Stimulated activated naive CD8-positive, alpha-beta T cell treated with anti-CD3 and anti-CD28 coated beads, Interleukin-15, amount 100 ng/mL, for 72 hours (primary cell): Measurements from ENCODE around the gene RAB6B.

Source experiments
- ATAC-seq: fragments of 150-1000 bp; cut with Tn5 transposase; 2 replicates; pipeline ENCODE4 v1.10.0; 2021; ENCODE audit warnings: mild to moderate bottlenecking, moderate library complexity
- DNase-seq, 2 donors: peaks; one replicate each; pipeline ENCODE4 v3.0.0; 2021 to 2022
- H3K27ac Mint-ChIP-seq, 2 donors: one replicate each; pipeline ENCODE4 v1.8.0; 2022; ENCODE audit warnings: mild to moderate bottlenecking in 2 of 2, mixed read lengths in 2 of 2, moderate library complexity in 2 of 2
- H3K27me3 Mint-ChIP-seq: one replicate; pipeline ENCODE4 v1.8.0; 2022; ENCODE audit warnings: mixed read lengths
- H3K4me1 Mint-ChIP-seq: one replicate; pipeline ENCODE4 v1.8.0; 2022; ENCODE audit warnings: mild to moderate bottlenecking, mixed read lengths
- H3K4me3 Mint-ChIP-seq, 2 donors: one replicate each; pipeline ENCODE4 v1.8.0; 2022; ENCODE audit warnings: mild to moderate bottlenecking in 2 of 2, mixed read lengths in 2 of 2, moderate library complexity in 1 of 2
- H3K9me3 Mint-ChIP-seq, 2 donors: one replicate each; pipeline ENCODE4 v1.8.0; 2022; ENCODE audit warnings: mixed read lengths in 2 of 2

The RAB6B gene

GRCh38 chr3:133934073-133934970 lies 38.6 kb upstream of the RAB6B start:
- H3K9me3 Mint-ChIP-seq = no peaks in the 10 kb centered on the region
- H3K27me3 Mint-ChIP-seq = peaks cover 3% of the 10 kb centered on the region
- no peak for DNase-seq
- H3K4me1 Mint-ChIP-seq = no peaks in the 10 kb centered on the region
- H3K27ac Mint-ChIP-seq = peak overlapping the region in 1 of 2 donors; percentile 80
- no peak overlapping the region for H3K4me3 Mint-ChIP-seq
- ATAC-seq = no peak

GRCh38 chr3:133933097-133934024 lies 37.7 kb upstream of the RAB6B start:
- ATAC-seq = no peak

GRCh38 chr3:133932009-133932408 lies 36.3 kb upstream of the RAB6B start:
- DNase-seq = no peak
- Mint-ChIP-seq H3K4me1 (peaks cover 15% of the 10 kb centered on the region), H3K9me3 (no peaks in the 10 kb centered on the region), H3K4me3 (no peak overlapping the region), H3K27ac (no peak overlapping the region), H3K27me3 (peaks cover 11% of the 10 kb centered on the region)
- no peak for ATAC-seq

More at GRCh38 chr3:133933097-133934024, 37.7 kb upstream of the RAB6B start:
- peaks cover 10% of the 10 kb centered on the region for H3K27me3 Mint-ChIP-seq
- H3K27ac Mint-ChIP-seq = no peak overlapping the region
- no peak overlapping the region for H3K4me3 Mint-ChIP-seq
- peaks cover 1% of the 10 kb centered on the region for H3K4me1 Mint-ChIP-seq
- DNase-seq = no peak
- H3K9me3 Mint-ChIP-seq = no peaks in the 10 kb centered on the region

GRCh38 chr3:133931084-133931483 lies 35.4 kb upstream of the RAB6B start:
- Mint-ChIP-seq H3K4me1 (peaks cover 16% of the 10 kb centered on the region), H3K9me3 (no peaks in the 10 kb centered on the region), H3K27me3 (peaks cover 20% of the 10 kb centered on the region), H3K27ac (no peak overlapping the region), H3K4me3 (no peak overlapping the region)
- no peak for DNase-seq
- no peak for ATAC-seq

- no peak overlapping the region for H3K4me3 Mint-ChIP-seq
Measured at GRCh38 chr3:133930341-133930933, 34.8 kb upstream of the RAB6B start.

GRCh38 chr3:133928903-133929607 lies 33.4 kb upstream of the RAB6B start:
- no peaks in the 10 kb centered on the region for H3K9me3 Mint-ChIP-seq
- ATAC-seq (no peak), DNase-seq (no peak)
- H3K4me1 Mint-ChIP-seq = peaks cover 16% of the 10 kb centered on the region
- H3K27me3 Mint-ChIP-seq = peaks cover 26% of the 10 kb centered on the region
- H3K4me3 Mint-ChIP-seq = no peak overlapping the region
- H3K27ac Mint-ChIP-seq = peak overlapping the region in 1 of 2 donors; percentile 66

More at GRCh38 chr3:133930341-133930933, 34.8 kb upstream of the RAB6B start:
- no peak for ATAC-seq
- Mint-ChIP-seq H3K9me3 (no peaks in the 10 kb centered on the region), H3K27me3 (peaks cover 23% of the 10 kb centered on the region), H3K27ac (no peak overlapping the region), H3K4me1 (peaks cover 16% of the 10 kb centered on the region)
- no peak for DNase-seq

GRCh38 chr3:133928136-133928893 lies 32.6 kb upstream of the RAB6B start:
- Mint-ChIP-seq H3K4me1 (peaks cover 16% of the 10 kb centered on the region), H3K4me3 (peak overlapping the region; percentile 56 to 63), H3K27ac (peak overlapping the region; percentile 4 to 80), H3K27me3 (peaks cover 26% of the 10 kb centered on the region), H3K9me3 (no peaks in the 10 kb centered on the region)
- no peak for DNase-seq
- ATAC-seq = peak; percentile 53

- H3K9me3 Mint-ChIP-seq = no peaks in the 10 kb centered on the region
- DNase-seq (peak; percentile 74 to 78), ATAC-seq (peak; percentile 83)
- H3K27ac Mint-ChIP-seq = peak overlapping the region in 1 of 2 donors; percentile 80
- H3K4me3 Mint-ChIP-seq = peak overlapping the region; percentile 62 to 76
- peaks cover 30% of the 10 kb centered on the region for H3K27me3 Mint-ChIP-seq
- peaks cover 16% of the 10 kb centered on the region for H3K4me1 Mint-ChIP-seq
Measured at GRCh38 chr3:133927540-133928066, 31.9 kb upstream of the RAB6B start.

- peak overlapping the region; percentile 62 to 76 for H3K4me3 Mint-ChIP-seq
- peak; percentile 13 for ATAC-seq
- DNase-seq = no peak
- H3K27ac Mint-ChIP-seq = no peak overlapping the region
- H3K9me3 Mint-ChIP-seq = no peaks in the 10 kb centered on the region
- H3K4me1 Mint-ChIP-seq = peaks cover 16% of the 10 kb centered on the region
- H3K27me3 Mint-ChIP-seq = peaks cover 33% of the 10 kb centered on the region
Measured at GRCh38 chr3:133926736-133927539, 31.3 kb upstream of the RAB6B start.

GRCh38 chr3:133925960-133926735 lies 30.5 kb upstream of the RAB6B start:
- Mint-ChIP-seq H3K27me3 (peaks cover 37% of the 10 kb centered on the region), H3K4me3 (no peak overlapping the region), H3K27ac (no peak overlapping the region)

GRCh38 chr3:133924041-133924440 lies 28.4 kb upstream of the RAB6B start:
- peaks cover 16% of the 10 kb centered on the region for H3K4me1 Mint-ChIP-seq
- ATAC-seq = no peak
- no peak for DNase-seq
- H3K4me3 Mint-ChIP-seq = no peak overlapping the region
- H3K27me3 Mint-ChIP-seq = peaks cover 38% of the 10 kb centered on the region
- H3K9me3 Mint-ChIP-seq = no peaks in the 10 kb centered on the region
- H3K27ac Mint-ChIP-seq = no peak overlapping the region

More at GRCh38 chr3:133925960-133926735, 30.5 kb upstream of the RAB6B start:
- ATAC-seq (no peak), DNase-seq (no peak)
- no peaks in the 10 kb centered on the region for H3K9me3 Mint-ChIP-seq
- peaks cover 16% of the 10 kb centered on the region for H3K4me1 Mint-ChIP-seq

GRCh38 chr3:133921592-133921991 lies 25.9 kb upstream of the RAB6B start:
- Mint-ChIP-seq H3K9me3 (no peaks in the 10 kb centered on the region), H3K27ac (no peak overlapping the region), H3K4me3 (no peak overlapping the region), H3K27me3 (peaks cover 40% of the 10 kb centered on the region), H3K4me1 (no peaks in the 10 kb centered on the region)
- no peak for DNase-seq
- no peak for ATAC-seq

GRCh38 chr3:133917144-133917543 lies 21.5 kb upstream of the RAB6B start:
- ATAC-seq (no peak), DNase-seq (no peak)
- H3K27ac Mint-ChIP-seq = no peak overlapping the region
- H3K4me3 Mint-ChIP-seq = no peak overlapping the region
- no peaks in the 10 kb centered on the region for H3K4me1 Mint-ChIP-seq
- no peaks in the 10 kb centered on the region for H3K9me3 Mint-ChIP-seq
- H3K27me3 Mint-ChIP-seq = peaks cover 31% of the 10 kb centered on the region
